Spinal cord (tissue), 10 donors: ENCODE measurements around the gene PIP5K1B. TPM values are rescaled to one million over a fixed set of nuclear protein-coding genes. Genes with fewer than 3 reads are reported as not detected.

Experiments
- DNase-seq, 6 donors: peaks; one replicate each; pipeline versions ENCODE4 v3.0.0 to v3.0.0-alpha.2; 2013 to 2015; ENCODE audit warnings: low spot score in 6 of 6, low read depth in 4 of 6
- H3K27ac ChIP-seq: one replicate; pipeline ENCODE4 v1.5.1; 2013; ENCODE audit warnings: low read depth, low read length, control low read depth
- H3K27me3 ChIP-seq: one replicate; pipeline ENCODE4 v1.6.1; 2013; ENCODE audit warnings: low read length; ENCODE audit not compliant: control insufficient read depth, insufficient read depth
- H3K36me3 ChIP-seq: one replicate; pipeline ENCODE4 v1.6.1; 2013; ENCODE audit warnings: low read length; ENCODE audit not compliant: control insufficient read depth, insufficient read depth
- H3K4me1 ChIP-seq: one replicate; pipeline ENCODE4 v1.6.1; 2013; ENCODE audit warnings: low read length; ENCODE audit not compliant: control insufficient read depth, insufficient read depth
- H3K4me3 ChIP-seq: one replicate; pipeline ENCODE4 v1.5.1; 2013; ENCODE audit warnings: low read depth, low read length, control low read depth
- H3K9me3 ChIP-seq: one replicate; pipeline ENCODE4 v1.6.1; 2013; ENCODE audit warnings: low read length; ENCODE audit not compliant: control insufficient read depth, insufficient read depth
- WGBS: methylation state at CpG from one replicate; pipeline ENCODE4 v1.1.5; 2013; ENCODE audit warnings: missing lambda C conversion rate; ENCODE audit not compliant: insufficient coverage; 5-methylcytosine and 5-hydroxymethylcytosine counted together
- polyA plus RNA-seq, 2 donors: library from polyadenylated mRNA; unstranded; fragments of 120-200 nt; gene quantifications; one replicate each; pipeline ENCODE4 v1.2.1, GENCODE V29; 2013; ENCODE audit not compliant: insufficient read length in 2 of 2
- total RNA-seq, 2 donors: library from RNA; depleted of rRNA in 1 of 2; stranded (reverse); fragments of 120-200 nt in 1 of 2; fragments of >200 nt in 1 of 2; gene quantifications; one replicate each; pipeline versions ENCODE4 v1.2.3 to v1.2.4, GENCODE V29; 2013 to 2014
- donor health status: healthy.

The PIP5K1B gene
- total and polyA plus RNA-seq, 4 donors: 7.5 to 19.9 (median 12.7) TPM

DNA sequence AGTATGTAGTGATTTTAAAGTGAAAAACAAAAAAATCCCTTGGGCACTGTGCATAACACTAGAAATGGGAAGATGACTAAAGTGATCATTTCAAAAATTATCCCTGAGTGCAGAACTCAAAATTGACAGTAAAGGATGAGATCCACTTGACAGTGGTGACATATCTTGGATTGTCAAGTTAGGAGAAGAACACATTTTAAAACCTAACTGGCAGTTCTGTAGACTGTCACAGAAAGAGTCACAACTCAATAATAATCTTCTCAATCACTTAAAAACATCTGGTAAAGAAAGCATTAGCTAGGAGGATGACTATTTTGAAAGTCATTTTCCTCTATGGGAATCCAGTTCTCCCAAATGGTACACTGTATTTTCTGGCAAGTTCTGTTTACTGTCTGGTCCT is 127.1 kb downstream of the PIP5K1B start:
- Histone ChIP-seq H3K27me3 (no peaks in the 10 kb centered on the region), H3K4me3 (no peak overlapping the region), H3K9me3 (no peaks in the 10 kb centered on the region), H3K4me1 (peaks cover 7% of the 10 kb centered on the region), H3K27ac (no peak overlapping the region), H3K36me3 (no peaks in the 10 kb centered on the region)
- DNase-seq: peak in 1 of 6 donors; percentile 12

DNA sequence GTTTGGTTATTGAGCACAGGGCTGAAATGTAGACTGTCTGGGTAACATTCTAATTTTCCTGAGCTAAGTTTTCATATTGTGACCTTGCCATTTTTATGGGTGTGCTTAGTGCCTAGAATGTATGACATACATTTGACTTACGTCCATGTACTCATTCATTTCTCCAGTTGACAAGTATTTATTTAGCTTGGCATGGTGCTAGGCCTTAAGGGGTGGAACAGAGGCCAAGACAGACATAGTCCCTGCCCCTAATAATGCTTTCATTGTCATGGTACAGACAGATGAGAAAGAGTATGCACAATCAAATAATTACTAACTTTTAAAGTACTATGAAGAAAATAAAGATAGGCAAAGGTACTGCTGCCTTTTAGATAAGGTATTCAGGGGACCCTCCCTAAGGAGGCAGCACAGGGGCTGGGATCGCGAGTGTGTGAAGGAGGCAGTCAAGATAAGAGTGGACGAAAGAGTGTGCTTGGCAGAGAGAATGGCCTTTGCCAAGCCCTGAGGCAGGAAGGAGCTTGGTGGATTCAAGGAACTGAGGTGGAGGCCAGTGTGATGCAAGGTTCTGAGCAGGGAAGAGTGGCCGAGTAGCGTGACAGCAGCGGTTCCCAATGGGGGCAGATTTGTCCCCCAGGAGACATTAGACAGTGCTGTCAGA is 128.0 kb downstream of the PIP5K1B start:
- no peak overlapping the region for H3K4me3 ChIP-seq
- H3K4me1 ChIP-seq: peaks cover 7% of the 10 kb centered on the region
- DNase-seq: no peak
- no peak overlapping the region for H3K27ac ChIP-seq
- H3K36me3 ChIP-seq: no peaks in the 10 kb centered on the region
- WGBS: 98% methylated on average over 5 of the region's 7 CpGs
- no peaks in the 10 kb centered on the region for H3K9me3 ChIP-seq
- no peaks in the 10 kb centered on the region for H3K27me3 ChIP-seq

DNA sequence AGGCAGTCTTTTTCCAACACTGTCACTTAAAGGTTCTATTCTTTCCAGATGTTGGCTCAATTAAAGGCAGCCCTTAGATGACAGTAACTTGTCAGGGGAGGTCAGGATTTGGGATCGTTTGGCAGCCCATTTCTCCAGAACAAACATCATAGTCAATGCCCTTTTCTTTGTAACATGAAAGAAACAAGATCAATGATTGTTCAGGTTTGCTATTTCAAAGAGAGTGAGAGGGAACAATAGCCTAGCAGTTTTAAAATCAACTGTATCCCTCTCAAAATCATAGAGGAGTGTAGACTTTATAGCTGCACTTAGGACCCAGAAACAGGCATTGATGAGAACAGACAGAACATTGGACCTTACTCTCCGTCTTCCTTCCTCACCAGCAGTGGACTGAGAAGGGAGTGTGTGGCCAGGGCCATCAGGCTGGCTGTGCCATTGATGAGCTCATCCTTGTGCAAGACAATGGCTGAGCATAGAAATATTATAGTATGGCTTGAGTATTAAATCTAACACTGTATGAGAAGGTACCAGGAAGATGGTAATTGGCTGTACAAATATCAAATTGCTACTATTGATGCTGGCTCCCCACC is 130.0 kb downstream of the PIP5K1B start:
- no peaks in the 10 kb centered on the region for H3K9me3 ChIP-seq
- DNase-seq: no peak
- H3K27ac ChIP-seq: no peak overlapping the region
- H3K4me1 ChIP-seq: peaks cover 4% of the 10 kb centered on the region
- H3K36me3 ChIP-seq: no peaks in the 10 kb centered on the region
- no peaks in the 10 kb centered on the region for H3K27me3 ChIP-seq
- H3K4me3 ChIP-seq: no peak overlapping the region
- no CpG with 5 or more reads among the region's 2 CpGs for WGBS

DNA sequence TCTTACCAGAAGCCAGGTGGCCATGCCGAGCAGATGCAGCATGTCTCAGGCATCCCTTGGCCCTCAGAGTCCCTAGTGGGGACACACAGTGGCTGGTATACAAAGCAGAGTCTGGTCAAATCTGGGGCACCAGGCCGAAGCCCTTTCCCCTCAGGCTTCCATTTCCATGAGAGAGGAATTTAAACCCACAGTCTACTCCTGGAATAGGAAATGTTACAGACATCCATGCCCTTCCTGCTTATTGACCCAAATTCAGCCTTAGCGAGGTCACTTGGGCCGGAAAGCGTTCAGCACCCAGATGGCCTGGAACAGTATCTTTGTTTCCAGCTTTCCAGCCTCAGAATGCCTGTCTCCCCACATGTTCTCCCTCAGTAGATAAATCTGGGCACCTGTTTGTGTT is 131.7 kb downstream of the PIP5K1B start:
- Histone ChIP-seq H3K9me3 (no peaks in the 10 kb centered on the region), H3K4me1 (no peaks in the 10 kb centered on the region), H3K4me3 (no peak overlapping the region), H3K36me3 (no peaks in the 10 kb centered on the region), H3K27me3 (no peaks in the 10 kb centered on the region), H3K27ac (no peak overlapping the region)
- WGBS: 83% methylated on average over 5 of the region's 5 CpGs
- DNase-seq: no peak

DNA sequence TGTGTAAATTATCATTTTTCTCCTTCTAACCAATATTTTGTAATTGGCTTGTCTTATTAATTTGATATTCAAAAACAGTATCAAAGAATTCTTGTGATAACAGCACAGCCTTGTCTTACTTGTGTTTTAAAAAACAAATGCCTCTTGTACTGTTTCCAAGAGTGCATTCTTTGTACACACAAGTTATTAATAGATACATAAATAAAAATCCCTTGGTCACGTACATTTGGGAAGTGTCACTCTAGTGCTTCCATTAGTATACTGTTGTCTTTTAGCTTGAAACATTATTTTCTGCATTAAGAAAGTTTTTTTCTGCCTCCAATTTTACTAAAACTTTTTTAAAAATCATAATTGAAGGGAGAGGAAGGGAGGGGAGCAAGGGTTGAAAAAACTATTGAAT is 133.2 kb downstream of the PIP5K1B start:
- H3K4me1 ChIP-seq: no peaks in the 10 kb centered on the region
- H3K4me3 ChIP-seq: no peak overlapping the region
- no peaks in the 10 kb centered on the region for H3K9me3 ChIP-seq
- no peak overlapping the region for H3K27ac ChIP-seq
- no peaks in the 10 kb centered on the region for H3K27me3 ChIP-seq
- no peak for DNase-seq
- no peaks in the 10 kb centered on the region for H3K36me3 ChIP-seq
- WGBS: no CpG with 5 or more reads among the region's 1 CpG

DNA sequence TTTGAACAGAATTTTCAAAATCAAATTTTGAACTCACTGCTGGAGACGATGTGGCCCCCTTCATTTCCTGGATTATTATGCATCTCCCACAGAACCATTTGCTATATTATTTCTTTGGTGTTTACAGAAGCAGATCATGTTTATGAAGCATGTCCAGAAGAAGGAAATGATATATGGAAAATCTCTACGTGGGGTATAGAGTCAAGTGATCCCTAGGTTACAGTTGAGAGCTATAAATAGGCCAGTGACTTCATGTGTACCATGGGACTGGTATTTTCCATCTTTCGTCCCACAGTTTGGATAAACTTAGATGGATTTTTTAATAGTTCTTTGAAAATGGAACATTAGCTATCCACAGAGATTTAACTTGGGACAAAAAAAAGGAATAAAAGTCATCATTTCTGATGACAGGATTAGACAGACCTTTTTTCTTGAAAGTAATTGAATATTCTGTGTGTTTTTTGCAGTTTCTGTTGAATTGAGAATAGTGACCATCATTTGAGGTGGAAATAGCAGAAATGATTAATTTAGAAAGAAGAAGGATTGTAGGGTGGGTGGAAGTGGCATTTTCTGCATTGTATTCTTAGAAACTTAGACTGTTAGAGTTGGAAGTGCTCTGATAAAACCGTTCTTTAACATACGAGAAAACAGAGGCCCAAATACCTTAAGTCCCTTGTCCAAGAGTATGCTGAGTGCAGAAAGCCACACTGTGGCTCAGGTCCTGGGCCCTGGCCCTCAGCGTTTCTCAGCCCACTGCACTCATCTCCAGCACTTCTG is 136.4 kb downstream of the PIP5K1B start:
- H3K4me3 ChIP-seq: no peak overlapping the region
- peak overlapping the region; percentile 17 for H3K27ac ChIP-seq
- H3K27me3 ChIP-seq: no peaks in the 10 kb centered on the region
- 73% methylated on average over 4 of the region's 6 CpGs for whole genome bisulfite sequencing
- no peaks in the 10 kb centered on the region for H3K36me3 ChIP-seq
- no peaks in the 10 kb centered on the region for H3K9me3 ChIP-seq
- peak in 1 of 6 donors; percentile 66 for DNase-seq
- peaks cover 6% of the 10 kb centered on the region for H3K4me1 ChIP-seq

DNA sequence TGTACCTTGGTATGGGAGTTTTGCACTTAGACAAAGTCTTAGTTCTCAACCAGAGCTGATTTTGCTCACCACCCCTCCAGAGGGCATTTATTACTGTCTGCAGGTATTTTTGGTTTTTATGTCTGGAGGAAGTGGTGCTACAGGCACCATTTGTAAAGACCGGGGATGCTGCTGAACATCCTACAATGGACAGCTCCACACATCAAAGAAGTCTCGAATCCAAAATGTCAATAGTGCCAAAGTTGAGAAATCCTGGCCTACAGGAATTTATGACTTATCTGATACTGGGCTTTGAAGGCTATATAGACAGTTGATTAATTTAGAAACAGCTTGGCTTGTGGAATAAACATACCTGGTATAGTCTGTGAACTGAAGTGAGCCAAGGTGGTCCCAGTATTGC is 137.5 kb downstream of the PIP5K1B start:
- H3K4me1 ChIP-seq: peaks cover 6% of the 10 kb centered on the region
- DNase-seq: no peak
- WGBS: no CpG with 5 or more reads among the region's 2 CpGs
- H3K9me3 ChIP-seq: no peaks in the 10 kb centered on the region
- H3K27me3 ChIP-seq: no peaks in the 10 kb centered on the region
- no peaks in the 10 kb centered on the region for H3K36me3 ChIP-seq
- H3K4me3 ChIP-seq: no peak overlapping the region
- H3K27ac ChIP-seq: no peak overlapping the region

DNA sequence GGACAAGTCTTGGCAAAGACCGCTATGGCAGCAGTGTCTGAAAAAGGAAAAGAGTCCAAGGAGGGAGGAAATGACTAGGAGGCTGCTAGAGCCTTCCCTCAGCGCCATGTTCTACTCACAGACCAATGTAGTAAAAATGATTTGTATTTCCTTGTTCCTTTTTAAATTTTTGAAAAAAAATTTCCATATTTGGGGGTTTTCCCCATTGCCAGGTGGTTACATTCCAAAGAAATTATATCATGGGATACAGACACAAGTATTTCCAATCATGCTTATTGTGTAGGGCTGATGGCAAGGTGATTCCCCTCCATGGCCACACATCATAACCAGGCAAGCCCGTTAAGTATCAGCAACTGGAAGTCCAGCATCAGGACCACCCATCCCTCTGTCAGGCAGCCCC is 138.2 kb downstream of the PIP5K1B start:
- no peaks in the 10 kb centered on the region for H3K9me3 ChIP-seq
- peaks cover 6% of the 10 kb centered on the region for H3K4me1 ChIP-seq
- H3K27ac ChIP-seq: no peak overlapping the region
- H3K4me3 ChIP-seq: no peak overlapping the region
- 67% methylated on average over 1 of the region's 3 CpGs for WGBS
- H3K27me3 ChIP-seq: no peaks in the 10 kb centered on the region
- no peaks in the 10 kb centered on the region for H3K36me3 ChIP-seq
- DNase-seq: no peak

DNA sequence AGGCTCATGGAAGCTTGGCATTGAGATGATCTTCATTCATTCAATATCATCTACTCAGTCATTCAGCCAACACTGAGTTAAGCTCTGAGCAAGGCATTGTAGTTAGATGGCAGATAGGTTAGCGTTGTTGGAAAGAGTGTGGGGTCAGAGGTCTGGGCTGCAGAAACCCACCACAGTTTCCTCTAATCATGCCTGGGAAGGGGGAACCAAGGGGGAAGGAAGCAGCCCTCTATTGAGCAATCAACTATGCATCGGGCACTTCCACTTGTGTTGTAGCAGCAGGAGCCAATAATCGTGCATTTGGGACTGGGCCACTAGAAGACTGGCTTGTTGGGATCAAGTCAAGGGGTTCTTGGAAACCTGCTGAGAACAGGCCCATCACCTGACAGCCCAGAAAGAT is 139.1 kb downstream of the PIP5K1B start:
- 100% methylated on average over 1 of the region's 3 CpGs for WGBS
- Histone ChIP-seq H3K9me3 (no peaks in the 10 kb centered on the region), H3K36me3 (no peaks in the 10 kb centered on the region), H3K27me3 (no peaks in the 10 kb centered on the region), H3K4me1 (peaks cover 6% of the 10 kb centered on the region), H3K27ac (no peak overlapping the region), H3K4me3 (no peak overlapping the region)
- DNase-seq: no peak
